Panc1 (cell line): ENCODE data around the gene C11orf68.

Experiments
- POLR2AphosphoS5 ChIP-seq: IDR thresholded peaks from 2 replicates; pipeline ENCODE4 v1.6.1; 2012; ENCODE audit warnings: mild to moderate bottlenecking, low read depth, low read length, moderate library complexity
- SIN3A ChIP-seq: IDR thresholded peaks from 2 replicates; pipeline ENCODE4 v1.6.1; 2012; ENCODE audit warnings: low read depth, mild to moderate bottlenecking, low read length, moderate library complexity, borderline replicate concordance; ENCODE audit not compliant: insufficient read depth
- TCF7L2 ChIP-seq: IDR thresholded peaks from 2 replicates; pipeline ENCODE4 v1.6.1; 2011; ENCODE audit warnings: mild to moderate bottlenecking, low read depth, low read length, inconsistent platforms
- TF ChIP-seq, protein P1 (sequence below): fragments of 450-650 bp; IDR thresholded peaks from 2 replicates; pipeline ENCODE4 v1.5.1; 2017; ENCODE audit warnings: mild to moderate bottlenecking

DNA sequence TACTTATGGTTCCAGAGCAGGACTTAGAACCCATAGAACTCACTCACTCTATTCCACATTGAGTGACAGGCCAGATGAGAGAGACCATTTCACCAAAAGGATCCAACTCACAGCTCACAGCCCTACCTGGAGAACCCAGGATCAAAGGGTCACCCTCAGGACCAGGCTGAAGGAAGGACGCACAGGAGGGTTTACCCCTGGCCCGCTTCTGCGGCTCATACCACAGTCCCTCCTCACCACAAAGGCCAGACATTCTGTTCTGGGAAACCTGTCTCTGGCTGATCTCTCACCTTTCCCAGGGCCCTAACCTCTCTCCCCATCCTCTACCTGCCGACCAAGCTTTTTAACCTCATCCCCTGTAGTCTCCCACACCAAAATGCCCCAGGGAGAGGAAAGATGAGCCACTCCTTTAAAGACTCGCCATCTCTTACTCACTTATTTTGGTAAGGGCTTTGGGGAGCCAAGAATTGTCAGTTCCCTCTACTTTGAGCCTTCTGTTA lies 23.3 kb downstream of the C11orf68 start:
- TF ChIP-seq, protein P1, sequence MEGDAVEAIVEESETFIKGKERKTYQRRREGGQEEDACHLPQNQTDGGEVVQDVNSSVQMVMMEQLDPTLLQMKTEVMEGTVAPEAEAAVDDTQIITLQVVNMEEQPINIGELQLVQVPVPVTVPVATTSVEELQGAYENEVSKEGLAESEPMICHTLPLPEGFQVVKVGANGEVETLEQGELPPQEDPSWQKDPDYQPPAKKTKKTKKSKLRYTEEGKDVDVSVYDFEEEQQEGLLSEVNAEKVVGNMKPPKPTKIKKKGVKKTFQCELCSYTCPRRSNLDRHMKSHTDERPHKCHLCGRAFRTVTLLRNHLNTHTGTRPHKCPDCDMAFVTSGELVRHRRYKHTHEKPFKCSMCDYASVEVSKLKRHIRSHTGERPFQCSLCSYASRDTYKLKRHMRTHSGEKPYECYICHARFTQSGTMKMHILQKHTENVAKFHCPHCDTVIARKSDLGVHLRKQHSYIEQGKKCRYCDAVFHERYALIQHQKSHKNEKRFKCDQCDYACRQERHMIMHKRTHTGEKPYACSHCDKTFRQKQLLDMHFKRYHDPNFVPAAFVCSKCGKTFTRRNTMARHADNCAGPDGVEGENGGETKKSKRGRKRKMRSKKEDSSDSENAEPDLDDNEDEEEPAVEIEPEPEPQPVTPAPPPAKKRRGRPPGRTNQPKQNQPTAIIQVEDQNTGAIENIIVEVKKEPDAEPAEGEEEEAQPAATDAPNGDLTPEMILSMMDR, result no peak
- TF ChIP-seq SIN3A (no peak), POLR2AphosphoS5 (no peak; the same call in none of the 2 replicates), TCF7L2 (no peak)
